G401 (cell line): ENCODE measurements around the gene PZP. TPM values are rescaled to one million over a fixed set of nuclear protein-coding genes. Genes with fewer than 3 reads are reported as not detected.

ENCODE experiments used
- DNase-seq: peaks from one replicate; pipeline ENCODE4 v3.0.0-alpha.2; 2015; ENCODE audit warnings: low spot score
- in situ Hi-C: cut with HindIII; loops from 2 replicates; pipeline ENCODE4 v1.10.0; 2016; ENCODE audit warnings: low sequenced_read_pairs, mixed read lengths
- total RNA-seq: library from RNA; depleted of rRNA; stranded (reverse); fragments of >200 nt; shearing (Covaris generic); gene quantifications from 2 replicates; pipeline ENCODE4 v1.2.3, GENCODE V29; 2014; rRNA removed

The PZP gene
- total RNA-seq, 1 experiment from 2014 or later = not detected

- no peak for DNase-seq
- in situ Hi-C loops = no loop called here
Observed at GRCh38 chr12:9108504-9109212, 99.5 kb downstream of the PZP start.

GRCh38 chr12:9107542-9107873 is 100.7 kb downstream of the PZP start:
- in situ Hi-C loops = no loop called here
- no peak for DNase-seq

GRCh38 chr12:9106610-9107541 is 101.3 kb downstream of the PZP start:
- in situ Hi-C loops = no loop called here
- DNase-seq = no peak

- no peak for DNase-seq
- in situ Hi-C loops = no loop called here
Observed at GRCh38 chr12:9106067-9106466, 102.1 kb downstream of the PZP start.

DNA sequence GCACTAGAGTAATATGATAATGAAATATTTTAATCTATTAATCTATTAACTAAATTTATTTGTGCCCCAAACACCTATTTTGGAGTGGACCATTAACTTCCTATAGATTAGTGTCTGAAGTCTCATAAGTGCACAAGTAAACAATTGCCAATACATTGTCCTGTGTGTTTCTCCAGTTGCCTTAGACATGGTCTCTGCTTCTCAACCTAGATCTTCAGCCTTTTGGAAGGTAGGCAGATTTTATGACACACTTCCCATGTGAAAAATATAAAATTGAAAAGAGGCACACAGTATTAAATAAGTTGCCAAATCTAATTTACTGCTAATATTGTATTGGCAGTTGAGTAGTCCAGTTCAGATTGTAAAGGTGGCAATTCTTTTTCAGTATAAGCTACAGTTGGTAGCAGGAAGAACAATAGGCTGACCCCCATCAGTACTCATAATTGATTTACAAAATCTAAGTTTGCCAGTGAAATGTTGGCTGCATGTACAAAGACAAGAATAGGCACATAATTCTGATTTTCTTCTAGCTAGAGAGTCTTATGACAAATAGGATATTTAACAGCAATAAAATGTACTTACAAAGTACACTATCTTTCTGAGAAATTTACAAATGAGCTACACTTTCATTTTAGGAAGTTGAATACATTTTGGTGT is 103.3 kb downstream of the PZP start:
- DNase-seq = no peak
- in situ Hi-C loops = no loop called here

DNA sequence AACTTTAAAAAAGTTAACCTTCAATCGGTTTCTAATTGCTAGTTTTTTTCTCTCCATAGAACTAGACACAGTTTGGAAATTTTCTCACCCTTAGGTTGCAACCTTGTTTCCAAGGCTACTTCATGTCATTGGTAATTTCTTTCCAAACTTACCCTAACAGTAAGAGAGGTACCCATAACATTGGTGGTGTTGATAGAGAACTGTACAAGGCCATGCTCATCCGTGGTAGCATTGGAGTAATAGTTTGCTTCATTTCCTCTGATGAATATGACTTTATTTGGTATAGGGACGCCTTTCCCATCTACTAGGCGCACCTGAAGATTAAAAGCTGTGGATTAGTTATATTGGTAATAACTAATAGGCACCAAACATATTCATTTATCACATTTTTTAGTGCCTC is 104.1 kb downstream of the PZP start:
- DNase-seq = no peak
- in situ Hi-C loops = no loop called here

DNA sequence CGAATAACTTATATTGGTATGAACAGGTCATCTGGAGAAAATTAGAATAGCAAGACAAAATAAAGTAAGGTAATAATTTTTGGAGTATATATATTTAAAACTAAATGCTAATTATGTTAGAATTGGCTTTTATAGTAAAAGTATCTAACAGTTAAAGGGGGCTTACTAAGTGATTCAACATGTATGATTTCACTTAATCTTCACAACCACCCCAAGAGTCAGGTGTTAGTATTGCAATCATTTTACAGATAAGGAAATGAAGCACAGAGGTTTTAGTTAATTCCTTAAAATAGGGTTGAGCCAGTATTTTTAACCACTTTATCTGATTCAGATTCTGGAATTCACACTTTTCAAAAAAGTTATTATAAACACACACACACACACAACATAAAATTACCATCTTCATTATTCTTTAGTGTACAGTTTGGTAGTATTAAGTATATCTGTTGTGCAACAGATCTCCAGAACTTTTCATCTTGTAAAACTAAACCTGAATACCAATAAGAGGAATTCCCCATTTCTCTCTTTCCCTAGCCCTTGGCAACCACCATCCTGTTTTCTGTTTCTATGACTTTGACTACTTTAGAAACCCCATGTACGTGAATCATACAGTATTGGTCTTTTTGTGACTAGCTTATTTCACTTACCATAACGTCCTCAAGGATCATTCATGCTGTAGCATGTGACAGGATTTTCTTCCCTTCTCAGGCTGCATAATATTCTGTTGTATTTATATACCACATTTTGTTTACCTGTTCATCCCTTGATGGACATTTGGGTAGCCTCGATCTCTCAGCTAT is 104.9 kb downstream of the PZP start:
- no peak for DNase-seq
- in situ Hi-C loops = no loop called here

DNA sequence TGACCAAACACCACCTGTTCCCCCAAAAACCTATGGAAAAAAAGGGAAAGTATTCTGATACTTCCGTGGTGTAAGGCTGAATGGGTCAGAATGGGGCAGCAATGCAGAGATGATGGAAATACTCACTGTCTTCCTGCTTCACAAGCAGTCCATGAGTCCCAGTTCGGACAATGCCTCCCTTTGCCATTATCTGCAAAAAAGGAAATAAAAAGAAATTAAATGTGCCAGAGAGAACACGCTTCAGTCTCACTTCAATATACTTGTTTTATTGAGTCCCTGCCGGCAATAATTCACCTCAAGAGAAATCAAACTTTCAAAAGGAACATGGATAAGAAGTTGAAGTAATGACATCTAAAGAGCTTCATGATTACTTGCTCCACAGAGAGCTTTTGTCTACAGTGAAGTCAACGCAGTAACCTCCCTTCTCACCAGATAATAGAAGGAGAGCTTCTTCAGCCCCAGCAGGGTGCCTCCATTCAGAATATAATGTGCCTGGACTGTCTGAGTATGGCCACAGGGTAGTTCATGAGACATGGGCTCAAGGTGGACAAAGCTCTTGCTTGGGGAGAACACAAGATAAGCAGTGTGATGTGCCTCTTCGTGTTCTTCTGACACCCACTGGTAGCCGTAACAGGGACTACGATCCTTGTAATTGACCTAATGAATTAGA is 107.0 kb downstream of the PZP start:
- DNase-seq = no peak
- in situ Hi-C loops = no loop called here

DNA sequence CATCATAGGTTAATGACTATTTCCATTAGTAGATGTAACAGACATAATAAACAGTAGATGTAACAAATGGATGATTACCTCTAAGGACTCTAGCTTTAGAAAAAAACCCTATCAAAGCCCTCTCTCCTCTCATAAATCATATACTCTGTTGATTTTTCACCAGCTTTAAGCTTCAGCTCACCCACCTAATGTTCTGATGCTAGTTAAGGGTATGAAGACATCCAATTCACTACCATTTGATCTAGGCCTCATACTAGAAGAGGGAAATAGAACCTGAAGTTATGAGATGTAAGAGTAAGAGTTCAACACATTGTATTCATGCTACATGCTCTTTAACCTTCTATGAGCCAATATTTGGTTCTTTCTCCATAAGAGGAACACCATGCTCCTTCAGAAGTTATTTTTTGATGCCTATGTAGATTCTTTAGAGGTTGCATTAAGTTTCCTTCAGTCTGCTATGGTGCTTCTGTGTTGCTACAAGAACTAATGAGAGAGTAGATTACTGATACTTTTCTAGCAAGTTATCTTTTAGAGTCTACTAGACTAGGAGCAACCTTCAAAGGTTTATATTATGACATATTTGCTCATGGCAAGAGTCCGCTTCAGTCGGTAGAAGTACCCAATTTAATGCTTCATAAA is 108.5 kb downstream of the PZP start:
- in situ Hi-C loops = no loop called here
- DNase-seq = no peak

Other genes starting within 250 kb of the PZP start
- 4.5 and 8.2 TPM in 2 replicates for gene KLRG1, start 218.8 kb downstream of the PZP start, total RNA-seq
- not detected in 2 replicates for gene A2M, start 92.5 kb downstream of the PZP start, total RNA-seq